BE2C (cell line): ENCODE results near the gene MBD5. TPM values are rescaled to one million over a fixed set of nuclear protein-coding genes. Genes with fewer than 3 reads are reported as not detected.

Source experiments
- DNase-seq: peaks from one replicate; pipeline ENCODE4 v3.0.0-alpha.2; 2020
- H3K27me3 ChIP-seq: fragments of 250-450 bp; sonication (Bioruptor Pico); 2 replicates; pipeline ENCODE4 v1.5.1; 2020; ENCODE audit warnings: mild to moderate bottlenecking
- H3K36me3 ChIP-seq: fragments of 250-450 bp; sonication (Bioruptor Pico); 2 replicates; pipeline ENCODE4 v1.5.1; 2020; ENCODE audit warnings: mild to moderate bottlenecking
- H3K4me1 ChIP-seq: fragments of 250-450 bp; sonication (Bioruptor Pico); 2 replicates; pipeline ENCODE4 v1.5.1; 2020
- H3K4me3 ChIP-seq: 2 replicates; pipeline ENCODE4 v1.5.1; 2011; ENCODE audit warnings: low read depth, low read length
- H3K9me3 ChIP-seq: fragments of 250-450 bp; sonication (Bioruptor Pico); 2 replicates; pipeline ENCODE4 v1.5.1; 2020
- polyA plus RNA-seq: library from polyadenylated mRNA; unstranded; fragments of >200 nt; gene quantifications from one replicate; pipeline ENCODE4 v1.2.1, GENCODE V29; 2012; ENCODE audit warnings: low read depth, missing spikeins; ENCODE audit not compliant: insufficient read length, insufficient read depth
- TF ChIP-seq, protein P1 (sequence below): IDR thresholded peaks from 2 replicates; pipeline ENCODE4 v1.5.1; 2012; ENCODE audit warnings: mild to moderate bottlenecking, low read depth, low read length

MBD5 gene
- polyA plus RNA-seq: 16.9 TPM

DNA sequence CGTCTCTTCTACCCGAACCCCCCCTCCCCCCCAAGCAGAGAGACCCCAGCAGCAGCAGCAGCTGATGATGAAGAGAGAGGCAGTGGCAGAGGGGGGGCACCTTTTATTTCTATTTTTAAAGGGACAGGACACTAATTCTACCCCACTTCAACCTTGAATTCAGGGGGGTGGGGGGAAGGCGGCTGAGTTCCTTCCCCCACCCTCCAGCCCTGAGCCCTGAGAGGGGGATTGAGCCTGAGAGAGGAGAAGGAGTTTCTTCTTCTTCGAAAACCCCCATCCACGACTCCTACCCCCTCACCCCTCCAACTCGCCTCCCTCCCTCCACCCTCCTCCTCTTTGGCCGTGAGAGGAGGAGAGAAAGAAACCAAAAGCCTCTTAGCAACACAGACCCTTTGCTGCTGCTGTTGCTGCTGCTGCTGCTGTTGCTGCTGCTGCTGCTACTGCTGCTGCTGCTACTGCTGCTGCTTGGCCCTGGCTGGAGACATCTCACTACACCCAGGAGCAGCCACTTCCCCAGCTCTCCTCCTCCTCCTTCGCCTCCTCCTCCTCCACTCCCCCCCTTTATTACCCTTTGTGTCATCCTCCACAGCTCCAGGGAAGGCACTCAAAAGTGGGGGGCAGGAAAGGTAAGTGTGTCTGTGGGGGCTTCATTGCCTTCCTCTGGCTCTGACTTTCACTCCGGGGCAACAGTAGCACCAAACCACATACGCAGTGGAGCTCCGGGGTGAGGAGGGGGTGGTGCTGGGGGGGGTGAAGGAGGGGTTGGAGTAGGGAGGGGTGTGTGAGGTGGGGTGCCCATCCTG lies at the start of gene MBD5:
MBD5 (plus strand) TSS at position 33 of the 803 bp plus-strand sequence.
- Histone ChIP-seq H3K9me3 (no peaks in the 10 kb centered on the region), H3K4me1 (no peaks in the 10 kb centered on the region), H3K27me3 (no peaks in the 10 kb centered on the region), H3K4me3 (peak within 1 kb of the TSS; percentile 84), H3K36me3 (no peaks in the 10 kb centered on the region)
- TF ChIP-seq, protein P1, sequence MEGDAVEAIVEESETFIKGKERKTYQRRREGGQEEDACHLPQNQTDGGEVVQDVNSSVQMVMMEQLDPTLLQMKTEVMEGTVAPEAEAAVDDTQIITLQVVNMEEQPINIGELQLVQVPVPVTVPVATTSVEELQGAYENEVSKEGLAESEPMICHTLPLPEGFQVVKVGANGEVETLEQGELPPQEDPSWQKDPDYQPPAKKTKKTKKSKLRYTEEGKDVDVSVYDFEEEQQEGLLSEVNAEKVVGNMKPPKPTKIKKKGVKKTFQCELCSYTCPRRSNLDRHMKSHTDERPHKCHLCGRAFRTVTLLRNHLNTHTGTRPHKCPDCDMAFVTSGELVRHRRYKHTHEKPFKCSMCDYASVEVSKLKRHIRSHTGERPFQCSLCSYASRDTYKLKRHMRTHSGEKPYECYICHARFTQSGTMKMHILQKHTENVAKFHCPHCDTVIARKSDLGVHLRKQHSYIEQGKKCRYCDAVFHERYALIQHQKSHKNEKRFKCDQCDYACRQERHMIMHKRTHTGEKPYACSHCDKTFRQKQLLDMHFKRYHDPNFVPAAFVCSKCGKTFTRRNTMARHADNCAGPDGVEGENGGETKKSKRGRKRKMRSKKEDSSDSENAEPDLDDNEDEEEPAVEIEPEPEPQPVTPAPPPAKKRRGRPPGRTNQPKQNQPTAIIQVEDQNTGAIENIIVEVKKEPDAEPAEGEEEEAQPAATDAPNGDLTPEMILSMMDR: no peak
- peak; percentile 39 for DNase-seq

DNA sequence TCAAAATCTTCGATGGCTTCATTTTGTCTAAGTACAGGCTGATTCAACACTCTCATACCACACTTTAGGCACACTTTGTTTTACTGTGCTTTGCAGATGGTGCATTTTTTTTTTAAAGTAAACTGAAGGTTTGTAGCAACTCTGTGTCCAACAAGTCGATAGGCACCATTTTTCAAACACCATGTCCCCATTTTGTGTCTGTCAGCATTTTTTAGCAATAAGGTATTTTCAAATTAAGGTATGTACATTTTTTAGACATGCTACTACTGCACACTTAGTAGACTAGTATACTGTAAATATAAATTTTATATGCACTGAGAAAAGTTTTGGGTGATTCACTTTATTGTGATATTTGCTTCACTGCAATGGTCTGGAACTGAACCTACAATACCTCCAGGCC lies 44.8 kb upstream of the MBD5 start:
- H3K4me1 ChIP-seq: no peaks in the 10 kb centered on the region
- no peaks in the 10 kb centered on the region for H3K36me3 ChIP-seq
- DNase-seq: no peak
- no peaks in the 10 kb centered on the region for H3K9me3 ChIP-seq
- TF ChIP-seq, protein P1: no peak
- H3K4me3 ChIP-seq: no peak overlapping the region
- no peaks in the 10 kb centered on the region for H3K27me3 ChIP-seq

DNA sequence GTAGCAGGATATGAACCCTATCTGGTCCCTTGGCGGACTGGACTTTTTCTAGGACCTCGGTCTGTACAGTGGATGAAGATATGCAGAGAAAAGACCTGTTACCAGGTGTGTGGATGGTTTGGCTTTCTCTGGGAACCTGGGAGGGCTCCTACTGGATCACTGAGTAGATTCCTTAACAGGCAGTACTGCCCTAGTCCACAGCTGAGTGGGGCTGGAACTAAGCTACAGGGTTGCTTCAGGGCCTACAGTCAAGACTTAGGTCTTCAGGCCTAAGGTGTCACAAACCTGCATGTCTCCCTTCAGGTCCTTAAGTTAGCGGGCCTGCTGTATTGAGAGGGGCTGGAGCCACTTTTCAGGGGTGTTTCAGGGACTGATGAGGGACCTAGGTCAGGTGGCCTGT lies 43.2 kb upstream of the MBD5 start:
- no peaks in the 10 kb centered on the region for H3K27me3 ChIP-seq
- H3K36me3 ChIP-seq: no peaks in the 10 kb centered on the region
- no peaks in the 10 kb centered on the region for H3K4me1 ChIP-seq
- H3K9me3 ChIP-seq: no peaks in the 10 kb centered on the region
- TF ChIP-seq, protein P1: no peak
- no peak overlapping the region for H3K4me3 ChIP-seq
- no peak for DNase-seq

DNA sequence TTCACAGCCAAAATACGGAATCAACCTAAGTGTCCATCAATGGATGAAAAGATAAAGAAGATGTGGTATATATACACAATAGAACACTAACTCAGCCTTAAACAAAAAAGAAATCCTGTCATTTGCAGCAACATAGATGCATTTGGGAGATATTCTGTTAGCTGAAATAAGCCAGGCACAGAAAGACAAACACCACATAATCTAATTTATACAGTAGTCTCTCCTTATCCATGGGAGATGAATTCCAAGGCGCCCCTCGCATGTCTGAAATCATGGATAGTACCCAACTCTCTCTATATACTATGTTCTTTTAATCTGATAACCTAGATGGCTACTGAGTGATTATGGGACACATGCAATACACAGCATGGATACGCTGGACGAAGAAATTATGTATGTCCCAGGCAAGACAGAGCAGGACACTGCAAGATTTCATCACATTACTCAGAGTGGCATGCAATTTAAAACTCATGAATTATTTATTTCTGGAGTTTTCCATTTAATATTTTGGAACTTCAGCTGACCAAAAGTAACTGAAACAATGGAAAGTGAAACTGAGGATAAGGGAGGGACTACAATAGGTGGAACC lies 39.9 kb upstream of the MBD5 start:
- Histone ChIP-seq H3K36me3 (no peaks in the 10 kb centered on the region), H3K9me3 (no peaks in the 10 kb centered on the region), H3K4me3 (no peak overlapping the region), H3K27me3 (no peaks in the 10 kb centered on the region), H3K4me1 (no peaks in the 10 kb centered on the region)
- TF ChIP-seq, protein P1: no peak
- DNase-seq: no peak

DNA sequence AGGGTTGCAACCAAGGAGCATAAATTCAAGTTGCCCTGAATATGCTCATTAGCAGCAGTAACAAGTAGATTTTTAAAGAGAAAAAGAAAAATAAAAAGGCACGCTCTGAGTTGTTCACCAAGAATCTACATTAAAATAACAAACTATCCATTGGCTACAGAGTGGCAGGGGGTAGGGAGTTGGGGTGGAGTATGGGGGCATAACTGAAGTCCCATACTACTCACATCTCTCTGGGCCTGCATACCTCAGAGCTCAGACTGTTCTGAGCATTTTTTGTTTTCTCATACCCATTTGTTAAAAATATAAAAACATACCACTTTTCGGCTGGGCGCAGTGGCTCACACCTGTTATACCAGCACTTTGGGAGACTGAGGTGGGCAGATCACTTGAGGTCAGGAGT lies 31.8 kb upstream of the MBD5 start:
- H3K4me3 ChIP-seq: no peak overlapping the region
- no peak for DNase-seq
- H3K27me3 ChIP-seq: no peaks in the 10 kb centered on the region
- H3K9me3 ChIP-seq: no peaks in the 10 kb centered on the region
- no peaks in the 10 kb centered on the region for H3K4me1 ChIP-seq
- TF ChIP-seq, protein P1: no peak
- no peaks in the 10 kb centered on the region for H3K36me3 ChIP-seq
